Activated naive CD4-positive, alpha-beta T cell treated with anti-CD3 and anti-CD28 coated beads for 36 hours (primary cell): ENCODE results near the gene ONECUT3. TPM values are rescaled to one million over a fixed set of nuclear protein-coding genes. Genes with fewer than 3 reads are reported as not detected.

Experiments
- CTCF ChIA-PET: fragments of 350-600 bp; sonication (Branson Sonifier 250); formaldehyde crosslinking; loops from one replicate; lab custom pipeline; 2021; ENCODE audit warnings: antibody characterized with exemption; lab: Charles Lee
- DNase-seq: peaks from one replicate; pipeline ENCODE4 v3.0.0-alpha.2; 2020
- H3K27ac Mint-ChIP-seq: one replicate; pipeline ENCODE4 v1.8.0; 2021; ENCODE audit warnings: mild to moderate bottlenecking, mixed read lengths
- H3K27me3 Mint-ChIP-seq: one replicate; pipeline ENCODE4 v1.8.0; 2021; ENCODE audit warnings: low read depth, mixed read lengths
- H3K36me3 Mint-ChIP-seq: one replicate; pipeline ENCODE4 v1.8.0; 2021; ENCODE audit warnings: low read depth, mixed read lengths
- H3K4me1 Mint-ChIP-seq: one replicate; pipeline ENCODE4 v1.8.0; 2021; ENCODE audit warnings: low read depth, mixed read lengths
- H3K4me3 Mint-ChIP-seq: one replicate; pipeline ENCODE4 v1.8.0; 2021; ENCODE audit warnings: mild to moderate bottlenecking, moderate library complexity, mixed read lengths
- H3K9me3 Mint-ChIP-seq: one replicate; pipeline ENCODE4 v1.8.0; 2021; ENCODE audit warnings: mixed read lengths
- intact Hi-C: fragments of 100-400 bp; cut with micrococcal nuclease; formaldehyde crosslinking; loops from one replicate; pipeline ENCODE4 v1.15.1; 2023
- total RNA-seq, 2 experiments: library from RNA; stranded (reverse); gene quantifications; one replicate each; pipeline ENCODE4 v1.2.3, GENCODE V29; 2021

Gene ONECUT3
- total RNA-seq, 2 experiments from 2014 or later = not detected

- H3K4me1 Mint-ChIP-seq = peaks cover 4% of the 10 kb centered on the region
- CTCF ChIA-PET = no interaction called here
- intact Hi-C loops = no loop called here
- DNase-seq = no peak
- no peaks in the 10 kb centered on the region for H3K36me3 Mint-ChIP-seq
- H3K4me3 Mint-ChIP-seq = no peak overlapping the region
- H3K27ac Mint-ChIP-seq = no peak overlapping the region
- H3K27me3 Mint-ChIP-seq = peaks cover 75% of the 10 kb centered on the region
- no peaks in the 10 kb centered on the region for H3K9me3 Mint-ChIP-seq
These were observed 8.4 kb downstream of the ONECUT3 start for GRCh38 chr19:1761528-1762242.

GRCh38 chr19:1762243-1763117 lies 9.2 kb downstream of the ONECUT3 start:
- Mint-ChIP-seq H3K27me3 (peaks cover 70% of the 10 kb centered on the region), H3K27ac (no peak overlapping the region), H3K4me1 (no peaks in the 10 kb centered on the region), H3K9me3 (no peaks in the 10 kb centered on the region), H3K36me3 (no peaks in the 10 kb centered on the region), H3K4me3 (no peak overlapping the region)
- intact Hi-C loops = no loop called here
- CTCF ChIA-PET = no interaction called here
- DNase-seq = no peak

GRCh38 chr19:1763648-1764639 lies 10.6 kb downstream of the ONECUT3 start:
- intact Hi-C loops = no loop called here
- Mint-ChIP-seq H3K9me3 (no peaks in the 10 kb centered on the region), H3K36me3 (no peaks in the 10 kb centered on the region), H3K4me1 (no peaks in the 10 kb centered on the region), H3K27me3 (peaks cover 72% of the 10 kb centered on the region), H3K27ac (no peak overlapping the region), H3K4me3 (no peak overlapping the region)
- CTCF ChIA-PET = interaction anchor here (1.0 to 2.0 kb wide), 2 partner anchors 13 to 25 kb away, joined by 3 to 5 read pairs; no protein-coding TSS in a partner anchor
- no peak for DNase-seq

GRCh38 chr19:1764729-1765128 lies 11.4 kb downstream of the ONECUT3 start:
- Mint-ChIP-seq H3K9me3 (no peaks in the 10 kb centered on the region), H3K27me3 (peaks cover 68% of the 10 kb centered on the region), H3K4me1 (no peaks in the 10 kb centered on the region), H3K27ac (no peak overlapping the region), H3K36me3 (no peaks in the 10 kb centered on the region), H3K4me3 (no peak overlapping the region)
- no peak for DNase-seq
- CTCF ChIA-PET = interaction anchor here (1.0 to 3.9 kb wide), 3 partner anchors 13 to 92 kb away, joined by 3 to 42 read pairs (median 5); no protein-coding TSS in a partner anchor
- intact Hi-C loops = no loop called here

GRCh38 chr19:1765232-1765903 lies 12.1 kb downstream of the ONECUT3 start:
- Mint-ChIP-seq H3K27me3 (peaks cover 69% of the 10 kb centered on the region), H3K4me3 (no peak overlapping the region), H3K36me3 (no peaks in the 10 kb centered on the region), H3K27ac (no peak overlapping the region), H3K9me3 (no peaks in the 10 kb centered on the region), H3K4me1 (no peaks in the 10 kb centered on the region)
- DNase-seq = no peak
- CTCF ChIA-PET = interaction anchor here (2.0 to 3.9 kb wide), 2 partner anchors 23 to 93 kb away, joined by 5 to 42 read pairs; no protein-coding TSS in a partner anchor
- intact Hi-C loops = no loop called here

GRCh38 chr19:1765904-1766799 lies 12.8 kb downstream of the ONECUT3 start:
- no peak overlapping the region for H3K4me3 Mint-ChIP-seq
- H3K4me1 Mint-ChIP-seq = no peaks in the 10 kb centered on the region
- peaks cover 6% of the 10 kb centered on the region for H3K9me3 Mint-ChIP-seq
- intact Hi-C loops = no loop called here
- CTCF ChIA-PET = interaction anchor here (1.0 to 3.9 kb wide), 8 partner anchors 12 to 97 kb away, joined by 3 to 42 read pairs (median 3); no protein-coding TSS in a partner anchor
- no peak overlapping the region for H3K27ac Mint-ChIP-seq
- peaks cover 70% of the 10 kb centered on the region for H3K27me3 Mint-ChIP-seq
- H3K36me3 Mint-ChIP-seq = no peaks in the 10 kb centered on the region
- DNase-seq = no peak

- Mint-ChIP-seq H3K4me3 (no peak overlapping the region), H3K9me3 (peaks cover 11% of the 10 kb centered on the region), H3K27ac (no peak overlapping the region), H3K36me3 (no peaks in the 10 kb centered on the region), H3K4me1 (no peaks in the 10 kb centered on the region), H3K27me3 (peaks cover 68% of the 10 kb centered on the region)
- CTCF ChIA-PET = interaction anchor here (0.6 to 3.9 kb wide), 9 partner anchors 11 to 451 kb away, joined by 3 to 42 read pairs (median 3); no protein-coding TSS in a partner anchor
- no peak for DNase-seq
- intact Hi-C loops = loop anchor here (1.0 kb wide), 2 partner anchors 95 to 162 kb away; partner anchors contain the start of gene UQCR11
These were observed 13.6 kb downstream of the ONECUT3 start for GRCh38 chr19:1766800-1767352.

GRCh38 chr19:1767464-1767933 lies 14.2 kb downstream of the ONECUT3 start:
- intact Hi-C loops = loop anchor here (1.0 kb wide), 2 partner anchors 95 to 162 kb away; partner anchors contain the start of gene UQCR11
- DNase-seq = peak; percentile 65
- Mint-ChIP-seq H3K36me3 (no peaks in the 10 kb centered on the region), H3K27me3 (peaks cover 70% of the 10 kb centered on the region), H3K27ac (no peak overlapping the region), H3K9me3 (peaks cover 11% of the 10 kb centered on the region), H3K4me3 (no peak overlapping the region), H3K4me1 (no peaks in the 10 kb centered on the region)
- CTCF ChIA-PET = interaction anchor here (0.6 to 3.9 kb wide), 9 partner anchors 10 to 452 kb away, joined by 3 to 42 read pairs (median 3); no protein-coding TSS in a partner anchor

GRCh38 chr19:1768248-1768647 lies 14.9 kb downstream of the ONECUT3 start:
- Mint-ChIP-seq H3K4me1 (no peaks in the 10 kb centered on the region), H3K27me3 (peaks cover 69% of the 10 kb centered on the region), H3K4me3 (no peak overlapping the region), H3K27ac (no peak overlapping the region), H3K9me3 (peaks cover 11% of the 10 kb centered on the region), H3K36me3 (no peaks in the 10 kb centered on the region)
- DNase-seq = peak; percentile 28
- CTCF ChIA-PET = interaction anchor here (0.6 to 3.9 kb wide), 6 partner anchors 10 to 297 kb away, joined by 3 to 42 read pairs (median 3); no protein-coding TSS in a partner anchor
- intact Hi-C loops = no loop called here
